WTC11 (cell line): Measurements from ENCODE around the gene SLC38A10. TPM values are rescaled to one million over a fixed set of nuclear protein-coding genes. Genes with fewer than 3 reads are reported as not detected.

ENCODE experiments used
- ATAC-seq: fragments of 200-7000 bp; cut with Tn5 transposase; 2 replicates; pipeline ENCODE4 v1.10.0; 2021; ENCODE audit warnings: mild to moderate bottlenecking, moderate library complexity
- CTCF ChIA-PET: fragments of 300-600 bp; sonication (Branson Sonifier 250); formaldehyde crosslinking; loops from one replicate; lab custom pipeline; 2021; ENCODE audit warnings: antibody characterized with exemption; lab: Charles Lee
- POLR2A ChIA-PET: fragments of 350-600 bp; sonication (Branson Sonifier 250); formaldehyde crosslinking; loops from one replicate; lab custom pipeline; 2021; ENCODE audit warnings: antibody characterized with exemption; lab: Charles Lee
- DNase-seq: peaks from one replicate; pipeline ENCODE4 v3.0.0; 2021; ENCODE audit warnings: low spot score
- H3K27ac Mint-ChIP-seq: 2 replicates; pipeline ENCODE4 v1.8.0; 2021; ENCODE audit warnings: mixed read lengths
- H3K27me3 Mint-ChIP-seq: 2 replicates; pipeline ENCODE4 v1.8.0; 2021; ENCODE audit warnings: low read depth, mild to moderate bottlenecking, moderate library complexity, mixed read lengths
- H3K36me3 Mint-ChIP-seq: 2 replicates; pipeline ENCODE4 v1.8.0; 2021; ENCODE audit warnings: mixed read lengths
- H3K4me1 Mint-ChIP-seq: 2 replicates; pipeline ENCODE4 v1.8.0; 2022; ENCODE audit warnings: mixed read lengths
- H3K4me3 Mint-ChIP-seq: 2 replicates; pipeline ENCODE4 v1.8.0; 2021; ENCODE audit warnings: mild to moderate bottlenecking, moderate library complexity, mixed read lengths
- H3K9me3 Mint-ChIP-seq: 2 replicates; pipeline ENCODE4 v1.8.0; 2021; ENCODE audit warnings: mixed read lengths
- CREM ChIP-seq: sonication (generic); formaldehyde crosslinking; IDR thresholded peaks from 2 replicates; pipeline ENCODE4 v1.8.1; 2022; ENCODE audit warnings: mild to moderate bottlenecking, missing genetic modification reagents, moderate library complexity
- CTCF ChIP-seq: fragments of 200-600 bp; IDR thresholded peaks from 2 replicates; pipeline ENCODE4 v1.8.0; 2022; ENCODE audit warnings: antibody characterized with exemption
- E2F4 ChIP-seq: sonication (generic); formaldehyde crosslinking; IDR thresholded peaks from 2 replicates; pipeline ENCODE4 v1.8.1; 2022; ENCODE audit warnings: low read depth, mild to moderate bottlenecking, moderate library complexity, missing genetic modification reagents, borderline replicate concordance
- ETV6 ChIP-seq: sonication (generic); formaldehyde crosslinking; IDR thresholded peaks from 2 replicates; pipeline ENCODE4 v1.8.1; 2022; ENCODE audit warnings: mild to moderate bottlenecking, missing genetic modification reagents
- HMGA2 ChIP-seq: fragments of 250-450 bp; sonication (Bioruptor Pico); IDR thresholded peaks from 2 replicates; pipeline ENCODE4 v1.4.0; 2021; ENCODE audit warnings: mild to moderate bottlenecking, moderate library complexity
- NR3C1 ChIP-seq: sonication (generic); formaldehyde crosslinking; conservative IDR thresholded peaks from 2 replicates; pipeline ENCODE4 v1.8.1; 2023; ENCODE audit warnings: low read depth, mild to moderate bottlenecking, missing genetic modification reagents
- PRRX2 ChIP-seq: fragments of 250-450 bp; sonication (Bioruptor Pico); IDR thresholded peaks from 2 replicates; pipeline ENCODE4 v1.8.0; 2021; ENCODE audit warnings: mild to moderate bottlenecking
- TP53 ChIP-seq: sonication (generic); formaldehyde crosslinking; IDR thresholded peaks from 2 replicates; pipeline ENCODE4 v1.8.1; 2023; ENCODE audit warnings: mild to moderate bottlenecking, missing genetic modification reagents
- ZNF121 ChIP-seq: sonication (generic); formaldehyde crosslinking; IDR thresholded peaks from 2 replicates; pipeline ENCODE4 v1.8.0; 2023; ENCODE audit warnings: missing genetic modification reagents
- ZNF281 ChIP-seq: sonication (generic); formaldehyde crosslinking; IDR thresholded peaks from 2 replicates; pipeline ENCODE4 v1.8.0; 2023; ENCODE audit warnings: mild to moderate bottlenecking, missing genetic modification reagents
- ZNF532 ChIP-seq: fragments of 250-450 bp; sonication (Bioruptor Pico); IDR thresholded peaks from 2 replicates; pipeline ENCODE4 v1.9.0; 2021; ENCODE audit warnings: mild to moderate bottlenecking, borderline replicate concordance
- total RNA-seq: library from RNA; stranded (reverse); gene quantifications from 3 replicates; pipeline ENCODE4 v1.2.3, GENCODE V29; 2021
- TF ChIP-seq, protein P1 (sequence below): sonication (generic); formaldehyde crosslinking; IDR thresholded peaks from 2 replicates; pipeline ENCODE4 v1.8.1; 2022; ENCODE audit warnings: missing genetic modification reagents, borderline replicate concordance
- TF ChIP-seq, protein P2 (sequence below): sonication (generic); formaldehyde crosslinking; IDR thresholded peaks from 2 replicates; pipeline ENCODE4 v1.8.1; 2022; ENCODE audit warnings: mild to moderate bottlenecking, moderate library complexity, missing genetic modification reagents

Gene SLC38A10
- total RNA-seq, 1 experiment from 2014 or later = 47.0 TPM

GRCh38 chr17:81294512-81295030 is 536 bp downstream of the SLC38A10 start (continued):
- TF ChIP-seq ZNF121 (no peak), ZNF532 (CRISPR knock-in tag) (no peak), HMGA2 (CRISPR knock-in tag) (no peak), TP53 (CRISPR knock-in tag) (no peak), ZNF281 (no peak), NR3C1 (CRISPR knock-in tag) (no peak)
- TF ChIP-seq, protein P1, sequence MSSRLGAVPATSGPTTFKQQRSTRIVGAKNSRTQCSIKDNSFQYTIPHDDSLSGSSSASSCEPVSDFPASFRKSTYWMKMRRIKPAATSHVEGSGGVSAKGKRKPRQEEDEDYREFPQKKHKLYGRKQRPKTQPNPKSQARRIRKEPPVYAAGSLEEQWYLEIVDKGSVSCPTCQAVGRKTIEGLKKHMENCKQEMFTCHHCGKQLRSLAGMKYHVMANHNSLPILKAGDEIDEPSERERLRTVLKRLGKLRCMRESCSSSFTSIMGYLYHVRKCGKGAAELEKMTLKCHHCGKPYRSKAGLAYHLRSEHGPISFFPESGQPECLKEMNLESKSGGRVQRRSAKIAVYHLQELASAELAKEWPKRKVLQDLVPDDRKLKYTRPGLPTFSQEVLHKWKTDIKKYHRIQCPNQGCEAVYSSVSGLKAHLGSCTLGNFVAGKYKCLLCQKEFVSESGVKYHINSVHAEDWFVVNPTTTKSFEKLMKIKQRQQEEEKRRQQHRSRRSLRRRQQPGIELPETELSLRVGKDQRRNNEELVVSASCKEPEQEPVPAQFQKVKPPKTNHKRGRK (CRISPR knock-in tag) = no peak
- TF ChIP-seq, protein P2, sequence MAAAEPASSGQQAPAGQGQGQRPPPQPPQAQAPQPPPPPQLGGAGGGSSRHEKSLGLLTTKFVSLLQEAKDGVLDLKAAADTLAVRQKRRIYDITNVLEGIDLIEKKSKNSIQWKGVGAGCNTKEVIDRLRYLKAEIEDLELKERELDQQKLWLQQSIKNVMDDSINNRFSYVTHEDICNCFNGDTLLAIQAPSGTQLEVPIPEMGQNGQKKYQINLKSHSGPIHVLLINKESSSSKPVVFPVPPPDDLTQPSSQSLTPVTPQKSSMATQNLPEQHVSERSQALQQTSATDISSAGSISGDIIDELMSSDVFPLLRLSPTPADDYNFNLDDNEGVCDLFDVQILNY (CRISPR knock-in tag) = no peak
- TF ChIP-seq, all 79 proteins: peak for 0

GRCh38 chr17:81292450-81292849 is 2.7 kb downstream of the SLC38A10 start:
- H3K27ac Mint-ChIP-seq = no peak overlapping the region
- H3K9me3 Mint-ChIP-seq = no peaks in the 10 kb centered on the region
- ATAC-seq = no peak
- CTCF ChIA-PET = interaction anchor here (0.5 to 1.6 kb wide), 40 partner anchors 9 to 295 kb away, joined by 3 to 17 read pairs (median 4); partner anchors contain the start of genes BAHCC1 and CEP131
- no peaks in the 10 kb centered on the region for H3K27me3 Mint-ChIP-seq
- H3K36me3 Mint-ChIP-seq = peaks cover 7% of the 10 kb centered on the region; the same call in 1 of the 2 replicates
- H3K4me1 Mint-ChIP-seq = peaks cover 16% of the 10 kb centered on the region
- no peak overlapping the region for H3K4me3 Mint-ChIP-seq
- DNase-seq = no peak
- no peak for TF ChIP-seq ETV6
- no peak for TF ChIP-seq PRRX2 (CRISPR knock-in tag)
- no peak for TF ChIP-seq CREM (CRISPR knock-in tag)
- TF ChIP-seq, all 79 proteins: peak for 0
- POLR2A ChIA-PET = no interaction called here

- TF ChIP-seq CTCF = peak; percentile 55
- no peak for TF ChIP-seq E2F4 (CRISPR knock-in tag)
- POLR2A ChIA-PET = no interaction called here
- Mint-ChIP-seq H3K4me3 (no peak overlapping the region), H3K4me1 (peaks cover 14% of the 10 kb centered on the region), H3K9me3 (no peaks in the 10 kb centered on the region), H3K36me3 (peaks cover 7% of the 10 kb centered on the region; the same call in 1 of the 2 replicates), H3K27ac (no peak overlapping the region), H3K27me3 (no peaks in the 10 kb centered on the region)
- DNase-seq (peak; percentile 76), ATAC-seq (peak; percentile 41)
- CTCF ChIA-PET = interaction anchor here (0.5 to 1.6 kb wide), 41 partner anchors 10 to 296 kb away, joined by 3 to 17 read pairs (median 4); partner anchors contain the start of genes BAHCC1 and CEP131
Observed at GRCh38 chr17:81291662-81292061, 3.4 kb downstream of the SLC38A10 start.
